COR-L47 (cell line): ENCODE measurements around the gene ANKRD11.
"Not testable (repeated sequence)": the region's sequence is repeated elsewhere in the genome, so short reads cannot be mapped to it uniquely, and the experiment has no call there.

Experiments
- DNase-seq: peaks from one replicate; lab custom pipeline; 2025; lab: John Stamatoyannopoulos, UW

Gene ANKRD11

DNA sequence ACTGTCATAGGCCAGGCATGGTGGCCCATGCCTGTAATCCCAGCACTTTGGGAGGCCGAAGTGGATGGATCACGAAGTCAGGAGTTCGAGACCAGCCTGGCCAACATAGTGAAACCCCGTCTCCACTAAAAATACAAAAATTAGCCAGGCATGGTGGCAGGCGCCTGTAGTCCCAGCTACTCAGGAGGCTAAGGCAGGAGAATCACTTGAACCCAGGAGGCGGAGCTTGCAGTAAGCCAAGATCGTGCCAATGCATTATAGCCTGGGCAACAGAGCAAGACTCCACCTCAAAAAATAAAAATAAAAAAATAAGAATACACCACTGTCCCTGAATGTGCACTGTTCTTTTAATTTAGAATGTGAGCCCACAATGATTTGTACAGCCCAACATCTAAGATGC is 61.8 kb downstream of the ANKRD11 start:
- not testable (repeated sequence) for DNase-seq

GRCh38 chr16:89426736-89427530 is 63.4 kb downstream of the ANKRD11 start:
- DNase-seq, result no peak

DNA sequence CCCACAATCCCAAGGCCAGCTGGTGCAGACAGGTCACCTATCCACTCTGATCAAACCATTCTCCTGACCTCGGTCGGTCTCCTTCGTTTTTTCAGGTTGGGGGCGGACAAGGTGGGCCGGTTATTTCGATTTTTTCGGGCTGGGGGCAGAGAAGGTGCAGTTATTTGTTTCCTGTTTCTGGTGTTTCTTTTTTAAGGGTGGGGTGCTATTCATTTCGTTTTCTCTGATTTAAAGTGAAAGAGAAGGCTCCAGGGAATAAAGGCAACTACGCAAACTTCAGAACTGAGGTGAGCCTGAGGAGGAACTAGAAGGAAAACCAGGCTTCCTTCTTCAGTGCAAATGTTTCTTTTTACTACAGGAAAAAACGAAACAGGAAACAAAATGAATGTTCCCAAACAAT is 64.8 kb downstream of the ANKRD11 start:
- DNase-seq, result no peak

DNA sequence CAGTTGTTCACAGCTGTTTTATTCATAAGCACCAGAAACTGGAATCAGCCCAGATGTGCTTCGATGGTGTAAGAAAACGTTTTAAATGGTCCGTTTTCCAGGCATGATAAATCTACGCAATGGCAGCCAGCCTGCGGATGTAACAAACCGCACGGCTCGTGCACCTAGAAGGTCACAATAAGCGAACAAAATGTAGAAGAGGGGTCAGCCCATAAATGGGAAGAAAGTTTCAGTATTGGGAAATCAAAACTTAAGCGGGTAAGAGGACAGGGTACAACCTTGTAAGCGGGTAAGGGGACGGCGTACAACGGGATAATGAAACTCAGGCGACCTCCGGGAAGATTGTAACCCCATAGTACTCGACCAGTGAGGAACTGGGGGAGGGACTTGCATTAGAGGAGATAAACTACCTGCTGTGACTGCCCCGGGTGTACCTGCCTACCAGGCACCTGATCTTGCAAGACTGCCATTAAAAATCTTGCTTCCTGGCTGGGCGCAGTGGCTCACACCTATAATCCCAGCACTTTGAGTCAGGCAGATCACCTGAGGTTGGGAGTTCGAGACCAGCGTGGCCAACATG is 66.6 kb downstream of the ANKRD11 start:
- no peak for DNase-seq

- no peak for DNase-seq
Measured at GRCh38 chr16:89422905-89423630, 67.3 kb downstream of the ANKRD11 start.

DNA sequence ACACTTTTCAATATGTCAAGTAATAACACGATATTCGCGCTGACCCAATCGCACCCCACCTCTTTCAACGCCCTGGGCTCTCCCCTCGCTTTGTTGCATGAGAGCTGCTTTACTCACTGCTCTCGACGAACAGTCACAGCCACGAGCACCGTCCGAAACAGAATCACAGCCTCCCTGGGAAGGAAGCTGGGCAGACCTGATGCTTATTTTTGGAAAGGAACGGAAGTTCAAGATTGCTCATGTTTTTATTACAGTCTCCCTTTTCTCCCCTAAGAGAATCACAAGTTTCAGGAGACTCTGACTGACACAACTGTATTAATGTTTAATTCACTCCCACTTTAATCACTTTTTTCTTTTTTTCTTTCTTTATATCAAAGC is 67.8 kb downstream of the ANKRD11 start:
- DNase-seq, result no peak

DNA sequence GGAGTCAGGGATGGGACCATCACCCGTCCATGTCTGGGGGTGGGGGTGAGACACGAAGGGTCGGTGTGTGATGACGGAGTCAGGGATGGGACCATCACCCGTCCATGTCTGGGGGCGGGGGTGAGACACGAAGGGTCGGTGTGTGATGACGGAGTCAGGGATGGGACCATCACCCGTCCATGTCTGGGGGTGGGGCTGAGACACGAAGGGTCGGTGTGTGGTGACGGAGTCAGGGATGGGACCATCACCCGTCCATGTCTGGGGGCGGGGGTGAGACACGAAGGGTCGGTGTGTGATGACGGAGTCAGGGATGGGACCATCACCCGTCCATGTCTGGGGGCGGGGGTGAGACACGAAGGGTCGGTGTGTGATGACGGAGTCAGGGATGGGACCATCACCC is 69.1 kb downstream of the ANKRD11 start:
- not testable (repeated sequence) for DNase-seq

- no peak for DNase-seq
Measured at GRCh38 chr16:89420204-89420603, 70.2 kb downstream of the ANKRD11 start.

DNA sequence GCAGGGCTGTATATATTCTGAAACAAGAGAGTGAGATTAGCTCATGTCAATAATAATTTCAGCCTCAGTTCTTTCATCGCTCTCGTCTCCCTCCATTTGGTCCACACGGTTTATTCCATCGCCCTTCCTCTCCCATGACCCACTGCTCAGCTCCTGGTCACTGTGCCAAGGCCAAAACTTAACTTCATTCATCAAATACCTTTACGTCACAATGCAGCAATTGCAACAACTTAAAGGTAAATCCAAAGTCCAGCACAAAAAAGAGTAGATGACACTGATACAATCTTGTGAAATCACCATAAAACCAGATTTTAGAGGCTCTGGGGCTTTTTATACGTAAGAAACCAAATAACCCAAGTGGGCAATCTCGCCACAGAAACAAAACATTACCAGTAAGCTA is 72.0 kb downstream of the ANKRD11 start:
- DNase-seq, result no peak

DNA sequence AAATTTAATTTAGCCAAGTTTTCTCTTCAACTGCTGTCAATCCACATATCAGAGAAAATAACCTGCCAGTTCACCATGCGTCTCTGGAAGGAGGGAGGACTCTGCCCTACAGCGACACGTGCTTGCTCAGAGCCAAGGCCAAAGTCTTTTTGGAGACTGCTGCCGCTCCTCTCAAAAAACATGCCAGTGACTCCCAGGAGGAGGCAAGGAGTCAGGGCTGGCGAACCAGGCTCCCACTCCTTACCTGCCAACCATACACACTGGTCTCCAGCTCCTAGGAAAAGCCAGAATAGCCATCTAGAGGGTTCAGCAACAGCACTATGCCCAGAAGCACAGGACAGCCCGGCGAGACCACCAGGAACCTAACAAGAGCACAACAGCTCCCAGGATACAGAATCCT is 73.0 kb downstream of the ANKRD11 start:
- DNase-seq, result no peak

- no peak for DNase-seq
Measured at GRCh38 chr16:89413811-89414585, 76.4 kb downstream of the ANKRD11 start.

GRCh38 chr16:89412811-89413210 is 77.5 kb downstream of the ANKRD11 start:
- no peak for DNase-seq

DNA sequence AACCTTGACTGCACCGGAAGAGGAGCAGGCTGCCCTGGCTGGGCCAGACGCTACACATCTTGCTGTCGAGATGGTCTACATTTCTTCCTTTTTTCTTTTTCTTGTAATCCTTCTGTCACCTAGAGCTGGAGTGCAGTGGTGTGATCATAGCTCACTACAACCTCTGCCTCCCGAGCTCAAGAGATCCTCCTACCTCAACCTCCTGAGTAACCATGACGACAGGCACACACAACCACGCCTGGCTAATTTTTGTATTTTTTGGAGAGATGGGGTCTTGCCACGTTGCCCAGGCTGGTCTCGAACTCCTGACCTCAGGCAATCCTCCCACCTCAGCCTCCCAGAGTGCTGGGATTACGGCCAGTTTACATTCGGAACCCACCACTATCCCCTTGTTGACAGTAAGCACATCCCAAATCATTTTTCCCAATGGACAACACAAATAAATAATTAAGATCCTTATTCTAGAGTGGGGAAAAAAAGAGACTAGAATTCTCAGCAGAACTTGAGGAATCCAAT is 79.0 kb downstream of the ANKRD11 start:
- no peak for DNase-seq

GRCh38 chr16:89410794-89411309 is 79.5 kb downstream of the ANKRD11 start:
- DNase-seq, result peak; percentile 85

DNA sequence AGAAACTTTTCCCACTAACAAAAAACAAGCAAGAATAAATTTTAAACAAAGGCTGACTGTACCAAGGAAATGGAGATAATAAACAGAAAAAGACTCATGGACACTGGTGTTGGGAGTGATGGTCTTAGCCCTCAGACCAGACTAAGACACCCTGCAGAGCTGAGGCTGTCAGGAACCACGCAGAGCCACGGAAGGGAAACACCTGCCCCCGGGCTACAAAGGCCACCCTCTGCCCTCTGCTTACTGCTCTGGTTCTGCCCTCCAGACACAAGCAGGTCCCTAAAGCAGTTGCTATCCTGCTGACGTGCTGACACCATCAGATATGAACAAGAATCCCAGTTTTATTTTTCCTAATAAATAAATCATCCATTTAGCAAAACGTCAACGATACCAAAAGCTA is 80.0 kb downstream of the ANKRD11 start:
- DNase-seq, result no peak

- DNase-seq, result no peak
Measured at GRCh38 chr16:89409161-89409711, 81.1 kb downstream of the ANKRD11 start.

DNA sequence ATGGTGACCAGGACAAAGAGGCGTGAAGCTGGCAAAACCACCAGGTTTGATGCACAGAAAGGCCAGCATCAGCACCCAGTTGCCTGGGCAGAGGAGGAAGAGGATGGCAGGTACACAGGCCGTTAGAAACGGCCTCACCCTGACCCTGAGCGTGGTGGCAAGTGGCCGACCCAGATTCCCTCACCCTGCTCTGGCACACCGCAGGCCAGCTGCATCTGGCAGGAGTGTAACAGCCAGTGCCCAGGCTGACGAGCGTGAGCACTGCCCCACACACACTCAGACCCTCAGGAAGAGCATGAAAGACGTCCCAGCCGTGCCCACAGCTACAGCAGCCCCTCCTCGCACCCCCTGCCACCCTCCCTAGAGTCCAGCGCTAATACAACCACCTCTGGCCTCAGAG is 82.0 kb downstream of the ANKRD11 start:
- no peak for DNase-seq

DNA sequence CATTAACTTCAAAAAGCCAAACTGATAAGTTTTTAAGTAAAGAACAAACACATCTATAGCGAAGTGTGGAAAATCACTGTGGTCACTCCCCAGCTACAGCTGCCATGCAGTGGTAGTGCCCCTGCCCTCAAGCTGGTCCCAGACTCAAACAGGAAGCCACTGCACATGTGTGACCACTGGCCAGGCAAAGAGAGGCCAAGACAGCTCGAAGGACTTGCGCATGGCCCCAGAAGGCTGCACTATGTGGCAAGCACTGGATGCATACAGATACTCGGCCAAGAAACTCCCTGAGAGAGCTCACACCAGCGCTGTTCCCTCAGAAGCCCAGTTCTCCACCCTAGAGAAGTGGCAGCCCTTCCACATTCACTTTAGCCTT is 82.4 kb downstream of the ANKRD11 start:
- DNase-seq, result no peak

DNA sequence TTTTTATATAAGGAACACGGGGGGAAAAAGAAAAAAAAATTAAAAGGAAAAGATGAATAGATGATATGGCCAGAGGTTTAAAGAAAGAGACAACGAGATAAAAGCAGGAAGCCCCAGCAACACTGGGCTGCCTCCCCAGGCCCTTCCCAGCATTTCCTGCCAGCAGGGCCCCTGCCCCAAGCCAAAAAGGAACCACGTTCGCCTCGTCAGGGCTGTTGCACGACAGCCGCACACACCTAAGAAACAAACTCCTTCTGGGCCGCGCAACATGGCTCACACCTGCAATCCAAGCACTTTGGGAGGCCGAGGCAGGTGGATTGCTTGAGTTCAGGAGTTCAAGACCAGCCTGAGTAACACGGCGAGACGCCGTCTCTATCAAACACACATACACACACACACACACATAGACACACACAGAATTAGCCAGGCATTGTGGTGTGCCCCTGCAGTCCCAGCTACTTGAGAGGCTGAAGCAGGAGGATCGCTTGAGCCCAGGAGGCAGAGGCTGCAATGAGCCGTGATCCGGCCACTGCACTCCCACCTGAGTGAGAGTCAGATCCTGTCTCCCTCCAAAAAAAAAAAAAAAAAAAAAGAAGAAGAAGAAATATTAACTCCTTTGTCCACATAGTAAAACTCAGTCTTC is 83.0 kb downstream of the ANKRD11 start:
- no peak for DNase-seq

DNA sequence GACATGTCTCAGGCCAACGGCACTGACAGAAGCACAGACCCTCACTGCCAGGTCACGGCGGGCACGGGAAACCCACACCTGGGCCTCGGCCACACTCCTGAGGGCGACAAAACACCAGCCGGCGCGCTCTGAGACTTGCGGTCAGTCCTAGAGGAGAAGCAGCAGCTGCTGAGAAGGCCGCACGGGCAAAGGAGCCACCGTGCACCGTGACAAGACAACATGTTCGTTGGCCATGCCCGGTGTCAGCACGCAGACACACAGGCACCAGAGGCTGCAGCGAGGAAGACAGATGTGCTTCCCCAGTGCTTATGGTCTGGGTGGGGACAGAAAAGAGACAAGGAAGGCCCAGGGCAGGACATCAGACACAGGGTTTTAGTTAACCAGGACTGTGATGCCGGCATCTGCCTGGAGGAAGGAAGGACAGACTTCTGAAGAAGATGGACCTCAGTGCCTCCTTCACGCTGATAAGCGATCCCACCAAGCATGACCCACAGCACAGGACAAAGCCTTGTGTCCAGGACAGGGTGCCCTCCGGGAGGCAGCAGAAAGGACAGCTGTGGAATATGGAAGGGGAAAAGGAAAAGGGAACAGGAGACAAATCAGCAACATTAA is 84.0 kb downstream of the ANKRD11 start:
- no peak for DNase-seq

DNA sequence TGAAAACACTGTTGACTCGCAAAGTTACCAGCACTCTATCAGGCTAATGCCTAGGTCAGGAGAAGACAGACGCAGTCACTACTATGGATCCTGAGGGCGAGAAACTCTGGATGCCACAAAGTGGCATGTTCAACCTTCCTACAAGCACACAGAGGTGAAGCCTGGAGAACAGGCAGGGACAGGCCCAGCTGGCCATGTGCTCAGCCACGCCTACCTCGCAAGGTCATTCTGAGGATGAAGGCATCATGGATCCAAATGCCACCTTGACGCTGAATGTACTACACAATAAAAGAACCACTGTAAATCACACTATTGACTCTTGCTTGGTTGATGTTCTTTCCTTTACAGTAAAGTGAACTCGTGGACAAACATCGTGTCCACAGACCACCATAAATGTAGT is 85.8 kb downstream of the ANKRD11 start:
- DNase-seq, result no peak
